Measurements from ENCODE around the gene ST3GAL3.

Gene ST3GAL3

DNA sequence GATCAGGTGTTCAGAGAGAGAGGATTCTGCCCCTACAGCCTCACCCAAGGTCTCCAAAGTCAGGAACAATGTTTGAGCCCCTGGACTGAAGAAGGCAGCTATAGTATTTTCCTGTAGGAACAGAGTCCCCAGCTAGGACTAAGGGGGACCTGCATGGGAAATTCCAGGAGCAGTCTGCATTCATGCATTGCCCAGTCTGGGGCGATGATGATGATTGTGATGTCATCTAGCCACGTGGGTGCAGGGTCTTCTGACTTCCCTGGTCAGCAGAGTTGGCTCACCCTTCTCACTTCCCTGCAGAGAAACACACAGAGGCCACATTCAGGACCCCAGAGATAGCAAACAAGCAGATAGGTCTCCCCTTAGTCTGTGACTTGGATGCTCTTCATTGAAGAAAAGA lies 169.8 kb downstream of the ST3GAL3 start:
- ChIA-PET CTCF (no interaction called here), POLR2A (no interaction called here)
- no peak for DNase-seq
- WGBS (ENCODE audit: insufficient coverage): 94% methylated on average over 2 of the region's 2 CpGs
- Histone ChIP-seq H3K27ac (ENCODE audit: insufficient read depth in 1 of 2, low read depth in 1 of 2, low read length in 2 of 2, poor library complexity in 1 of 2, severe bottlenecking in 2 of 2) (no peak overlapping the region), H3K9me3 (ENCODE audit: control extremely low read depth in 1 of 5, control insufficient read depth in 4 of 5, insufficient read depth in 2 of 5, low read depth in 1 of 5, low read length in 4 of 5) (no peaks in the 10 kb centered on the region), H3K4me3 (ENCODE audit: control insufficient read depth in 1 of 7, extremely low read depth in 1 of 7, insufficient read depth in 4 of 7, low read depth in 2 of 7, low read length in 6 of 7) (no peak overlapping the region), H3K36me3 (ENCODE audit: control insufficient read depth in 4 of 4, insufficient read depth in 4 of 4, low read length in 3 of 4) (peaks cover 0 to 5% (median 0%) of the 10 kb centered on the region in 4 experiments), H3K27me3 (replicated peaks in 2 of 5; ENCODE audit: control insufficient read depth in 4 of 5, insufficient read depth in 5 of 5, low read length in 4 of 5) (no peaks in the 10 kb centered on the region), H3K4me1 (ENCODE audit: control extremely low read depth in 1 of 4, control insufficient read depth in 4 of 4, insufficient read depth in 4 of 4, low read length in 3 of 4) (peaks cover 0 to 13% (median 4%) of the 10 kb centered on the region in 4 experiments)

DNA sequence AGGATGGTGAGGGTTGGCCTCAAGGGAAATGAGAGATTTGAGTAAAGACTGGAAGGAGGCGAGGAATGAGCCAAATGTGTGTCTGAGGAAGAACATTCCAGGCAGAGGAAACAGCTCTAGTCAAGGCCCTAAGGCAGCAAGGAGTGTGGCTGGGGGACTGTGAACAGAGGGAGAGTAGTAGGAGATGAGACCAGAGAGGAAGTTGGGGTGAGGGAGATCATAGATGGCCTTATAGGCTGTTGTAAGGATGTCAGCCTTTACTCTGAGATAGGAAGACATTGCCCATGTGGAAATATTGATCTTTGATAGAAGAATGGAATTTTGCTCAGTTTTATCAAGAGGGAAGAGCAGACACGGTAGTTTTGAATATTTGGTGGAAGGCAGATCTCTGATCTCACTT lies 171.1 kb downstream of the ST3GAL3 start:
- no peaks in the 10 kb centered on the region for H3K9me3 ChIP-seq (ENCODE audit: control extremely low read depth in 1 of 5, control insufficient read depth in 4 of 5, insufficient read depth in 2 of 5, low read depth in 1 of 5, low read length in 4 of 5)
- CTCF ChIA-PET: no interaction called here
- WGBS (ENCODE audit: insufficient coverage): 83% methylated on average over 1 of the region's 2 CpGs
- POLR2A ChIA-PET: no interaction called here
- no peak for DNase-seq
- no peaks in the 10 kb centered on the region for H3K27me3 ChIP-seq (replicated peaks in 2 of 5; ENCODE audit: control insufficient read depth in 4 of 5, insufficient read depth in 5 of 5, low read length in 4 of 5)
- H3K36me3 ChIP-seq (ENCODE audit: control insufficient read depth in 4 of 4, insufficient read depth in 4 of 4, low read length in 3 of 4): peaks cover 0 to 8% (median 0%) of the 10 kb centered on the region in 4 experiments
- no peak overlapping the region for H3K27ac ChIP-seq (ENCODE audit: insufficient read depth in 1 of 2, low read depth in 1 of 2, low read length in 2 of 2, poor library complexity in 1 of 2, severe bottlenecking in 2 of 2)
- no peak overlapping the region for H3K4me3 ChIP-seq (ENCODE audit: control insufficient read depth in 1 of 7, extremely low read depth in 1 of 7, insufficient read depth in 4 of 7, low read depth in 2 of 7, low read length in 6 of 7)
- peaks cover 0 to 16% (median 5%) of the 10 kb centered on the region in 4 experiments for H3K4me1 ChIP-seq (ENCODE audit: control extremely low read depth in 1 of 4, control insufficient read depth in 4 of 4, insufficient read depth in 4 of 4, low read length in 3 of 4)

- DNase-seq: no peak
- CTCF ChIA-PET: no interaction called here
- no peak overlapping the region for H3K4me3 ChIP-seq (ENCODE audit: control insufficient read depth in 1 of 7, extremely low read depth in 1 of 7, insufficient read depth in 4 of 7, low read depth in 2 of 7, low read length in 6 of 7)
- peaks cover 0 to 16% (median 6%) of the 10 kb centered on the region in 4 experiments for H3K4me1 ChIP-seq (ENCODE audit: control extremely low read depth in 1 of 4, control insufficient read depth in 4 of 4, insufficient read depth in 4 of 4, low read length in 3 of 4)
- no peak overlapping the region for H3K27ac ChIP-seq (ENCODE audit: insufficient read depth in 1 of 2, low read depth in 1 of 2, low read length in 2 of 2, poor library complexity in 1 of 2, severe bottlenecking in 2 of 2)
- peaks cover 0 to 8% (median 0%) of the 10 kb centered on the region in 4 experiments for H3K36me3 ChIP-seq (ENCODE audit: control insufficient read depth in 4 of 4, insufficient read depth in 4 of 4, low read length in 3 of 4)
- WGBS (ENCODE audit: insufficient coverage): 94% methylated on average over 4 of the region's 4 CpGs
- H3K27me3 ChIP-seq (replicated peaks in 2 of 5; ENCODE audit: control insufficient read depth in 4 of 5, insufficient read depth in 5 of 5, low read length in 4 of 5): no peaks in the 10 kb centered on the region
- POLR2A ChIA-PET: no interaction called here
- no peaks in the 10 kb centered on the region for H3K9me3 ChIP-seq (ENCODE audit: control extremely low read depth in 1 of 5, control insufficient read depth in 4 of 5, insufficient read depth in 2 of 5, low read depth in 1 of 5, low read length in 4 of 5)
These were observed 171.5 kb downstream of the ST3GAL3 start for GRCh38 chr1:43878854-43879253.

DNA sequence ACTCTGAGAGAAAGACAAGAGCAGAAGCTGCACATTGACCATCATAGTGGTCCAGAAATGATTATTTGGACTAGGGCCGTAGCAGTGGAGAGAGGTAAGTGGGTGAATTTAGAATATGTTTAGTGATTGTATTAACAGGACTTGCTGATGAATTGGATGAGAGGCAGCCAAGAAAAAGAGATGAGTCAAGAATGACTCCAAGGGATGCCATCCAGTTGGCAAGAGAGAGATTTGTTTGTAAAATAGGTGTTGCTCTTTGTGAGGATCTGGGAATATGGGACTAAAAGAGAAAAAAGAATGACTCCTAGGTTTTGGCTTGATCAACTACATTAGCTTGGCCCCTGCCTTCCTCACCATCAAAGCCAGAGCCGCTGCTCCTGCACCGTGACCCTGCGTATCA lies 172.1 kb downstream of the ST3GAL3 start:
- Histone ChIP-seq H3K4me1 (ENCODE audit: control extremely low read depth in 1 of 4, control insufficient read depth in 4 of 4, insufficient read depth in 4 of 4, low read length in 3 of 4) (peaks cover 0 to 16% (median 6%) of the 10 kb centered on the region in 4 experiments), H3K27me3 (replicated peaks in 2 of 5; ENCODE audit: control insufficient read depth in 4 of 5, insufficient read depth in 5 of 5, low read length in 4 of 5) (no peaks in the 10 kb centered on the region), H3K4me3 (ENCODE audit: control insufficient read depth in 1 of 7, extremely low read depth in 1 of 7, insufficient read depth in 4 of 7, low read depth in 2 of 7, low read length in 6 of 7) (no peak overlapping the region), H3K36me3 (ENCODE audit: control insufficient read depth in 4 of 4, insufficient read depth in 4 of 4, low read length in 3 of 4) (peaks cover 0 to 13% (median 0%) of the 10 kb centered on the region in 4 experiments), H3K9me3 (ENCODE audit: control extremely low read depth in 1 of 5, control insufficient read depth in 4 of 5, insufficient read depth in 2 of 5, low read depth in 1 of 5, low read length in 4 of 5) (no peaks in the 10 kb centered on the region), H3K27ac (ENCODE audit: insufficient read depth in 1 of 2, low read depth in 1 of 2, low read length in 2 of 2, poor library complexity in 1 of 2, severe bottlenecking in 2 of 2) (no peak overlapping the region)
- no peak for DNase-seq
- ChIA-PET POLR2A (no interaction called here), CTCF (interaction anchor here (1.1 kb wide), 1 partner anchor 18 kb away, joined by 3 read pairs; no protein-coding TSS in a partner anchor)
- 100% methylated on average over 4 of the region's 4 CpGs for WGBS (ENCODE audit: insufficient coverage)

DNA sequence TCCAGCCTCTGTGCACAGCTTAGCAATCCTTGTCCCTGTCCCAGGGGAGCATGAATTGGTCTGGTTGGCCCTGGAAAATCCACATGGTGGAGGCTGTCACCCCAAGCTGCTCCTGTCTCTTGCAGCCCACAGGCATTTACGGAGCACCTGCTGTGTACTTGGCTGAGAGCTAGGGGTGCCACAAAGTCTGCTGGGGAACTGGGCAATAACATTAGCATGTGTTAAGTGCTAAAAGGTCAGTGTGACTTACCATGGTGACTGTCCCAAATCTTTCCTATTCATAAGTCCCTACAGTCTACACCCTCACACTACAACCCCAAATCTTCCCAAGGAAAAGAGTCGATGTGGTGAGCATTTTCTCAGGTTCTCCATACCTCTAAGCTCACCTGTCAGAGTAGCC lies 172.7 kb downstream of the ST3GAL3 start:
- ChIA-PET POLR2A (no interaction called here), CTCF (interaction anchor here (1.1 kb wide), 2 partner anchors 17 to 26 kb away, joined by 3 read pairs; no protein-coding TSS in a partner anchor)
- 100% methylated on average over 2 of the region's 2 CpGs for WGBS (ENCODE audit: insufficient coverage)
- no peak for DNase-seq
- Histone ChIP-seq H3K27ac (ENCODE audit: insufficient read depth in 1 of 2, low read depth in 1 of 2, low read length in 2 of 2, poor library complexity in 1 of 2, severe bottlenecking in 2 of 2) (no peak overlapping the region), H3K36me3 (ENCODE audit: control insufficient read depth in 4 of 4, insufficient read depth in 4 of 4, low read length in 3 of 4) (peaks cover 0 to 15% (median 1%) of the 10 kb centered on the region in 4 experiments), H3K4me3 (ENCODE audit: control insufficient read depth in 1 of 7, extremely low read depth in 1 of 7, insufficient read depth in 4 of 7, low read depth in 2 of 7, low read length in 6 of 7) (no peak overlapping the region), H3K4me1 (ENCODE audit: control extremely low read depth in 1 of 4, control insufficient read depth in 4 of 4, insufficient read depth in 4 of 4, low read length in 3 of 4) (peaks cover 0 to 16% (median 6%) of the 10 kb centered on the region in 4 experiments), H3K9me3 (ENCODE audit: control extremely low read depth in 1 of 5, control insufficient read depth in 4 of 5, insufficient read depth in 2 of 5, low read depth in 1 of 5, low read length in 4 of 5) (no peaks in the 10 kb centered on the region), H3K27me3 (replicated peaks in 2 of 5; ENCODE audit: control insufficient read depth in 4 of 5, insufficient read depth in 5 of 5, low read length in 4 of 5) (no peaks in the 10 kb centered on the region)

GRCh38 chr1:43880604-43881003 lies 173.3 kb downstream of the ST3GAL3 start:
- Histone ChIP-seq H3K4me3 (ENCODE audit: control insufficient read depth in 1 of 7, extremely low read depth in 1 of 7, insufficient read depth in 4 of 7, low read depth in 2 of 7, low read length in 6 of 7) (no peak overlapping the region), H3K27ac (ENCODE audit: insufficient read depth in 1 of 2, low read depth in 1 of 2, low read length in 2 of 2, poor library complexity in 1 of 2, severe bottlenecking in 2 of 2) (no peak overlapping the region), H3K36me3 (ENCODE audit: control insufficient read depth in 4 of 4, insufficient read depth in 4 of 4, low read length in 3 of 4) (peaks cover 0 to 15% (median 1%) of the 10 kb centered on the region in 4 experiments), H3K9me3 (ENCODE audit: control extremely low read depth in 1 of 5, control insufficient read depth in 4 of 5, insufficient read depth in 2 of 5, low read depth in 1 of 5, low read length in 4 of 5) (no peaks in the 10 kb centered on the region), H3K4me1 (ENCODE audit: control extremely low read depth in 1 of 4, control insufficient read depth in 4 of 4, insufficient read depth in 4 of 4, low read length in 3 of 4) (peaks cover 0 to 16% (median 6%) of the 10 kb centered on the region in 4 experiments), H3K27me3 (replicated peaks in 2 of 5; ENCODE audit: control insufficient read depth in 4 of 5, insufficient read depth in 5 of 5, low read length in 4 of 5) (no peaks in the 10 kb centered on the region)
- WGBS (ENCODE audit: insufficient coverage): 96% methylated on average over 4 of the region's 5 CpGs
- ChIA-PET POLR2A (no interaction called here), CTCF (interaction anchor here (0.8 to 4.1 kb wide), 7 partner anchors 10 to 116 kb away, joined by 3 to 45 read pairs (median 5); no protein-coding TSS in a partner anchor)
- DNase-seq: no peak

DNA sequence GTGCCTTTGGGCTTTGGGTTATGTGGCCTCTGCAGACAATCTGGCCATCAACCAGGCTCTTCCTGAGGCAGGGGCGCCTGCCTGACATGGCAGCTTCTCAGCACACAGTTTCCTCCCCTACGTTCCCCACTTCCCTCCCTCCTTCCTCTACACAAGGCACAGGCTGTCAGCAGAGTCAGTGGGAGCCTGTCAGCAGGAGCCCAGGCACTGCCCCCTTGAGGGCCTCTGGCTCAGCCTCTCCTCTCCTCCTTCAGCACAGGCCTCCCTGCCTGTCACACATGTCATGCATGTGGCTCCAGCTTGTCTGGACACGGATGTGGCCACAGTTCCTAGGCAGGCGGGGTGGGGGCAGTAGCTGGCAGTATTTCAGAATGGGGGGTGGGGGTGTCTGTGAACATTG lies 174.1 kb downstream of the ST3GAL3 start:
- no peaks in the 10 kb centered on the region for H3K9me3 ChIP-seq (ENCODE audit: control extremely low read depth in 1 of 5, control insufficient read depth in 4 of 5, insufficient read depth in 2 of 5, low read depth in 1 of 5, low read length in 4 of 5)
- ChIA-PET POLR2A (no interaction called here), CTCF (interaction anchor here (0.8 to 4.1 kb wide), 9 partner anchors 9 to 116 kb away, joined by 3 to 45 read pairs (median 5); partner anchors contain the start of gene ARTN)
- no CpG with 5 or more reads among the region's 4 CpGs for WGBS (ENCODE audit: insufficient coverage)
- H3K36me3 ChIP-seq (ENCODE audit: control insufficient read depth in 4 of 4, insufficient read depth in 4 of 4, low read length in 3 of 4): peaks cover 0 to 15% (median 1%) of the 10 kb centered on the region in 4 experiments
- H3K27me3 ChIP-seq (replicated peaks in 2 of 5; ENCODE audit: control insufficient read depth in 4 of 5, insufficient read depth in 5 of 5, low read length in 4 of 5): no peaks in the 10 kb centered on the region
- H3K4me3 ChIP-seq (ENCODE audit: control insufficient read depth in 1 of 7, extremely low read depth in 1 of 7, insufficient read depth in 4 of 7, low read depth in 2 of 7, low read length in 6 of 7): no peak overlapping the region
- no peak overlapping the region for H3K27ac ChIP-seq (ENCODE audit: insufficient read depth in 1 of 2, low read depth in 1 of 2, low read length in 2 of 2, poor library complexity in 1 of 2, severe bottlenecking in 2 of 2)
- DNase-seq: peak; percentile 54 to 81 (median 75)
- peaks cover 0 to 16% (median 6%) of the 10 kb centered on the region in 4 experiments for H3K4me1 ChIP-seq (ENCODE audit: control extremely low read depth in 1 of 4, control insufficient read depth in 4 of 4, insufficient read depth in 4 of 4, low read length in 3 of 4)
